ENCODE data around the gene RTRAF.

DNA sequence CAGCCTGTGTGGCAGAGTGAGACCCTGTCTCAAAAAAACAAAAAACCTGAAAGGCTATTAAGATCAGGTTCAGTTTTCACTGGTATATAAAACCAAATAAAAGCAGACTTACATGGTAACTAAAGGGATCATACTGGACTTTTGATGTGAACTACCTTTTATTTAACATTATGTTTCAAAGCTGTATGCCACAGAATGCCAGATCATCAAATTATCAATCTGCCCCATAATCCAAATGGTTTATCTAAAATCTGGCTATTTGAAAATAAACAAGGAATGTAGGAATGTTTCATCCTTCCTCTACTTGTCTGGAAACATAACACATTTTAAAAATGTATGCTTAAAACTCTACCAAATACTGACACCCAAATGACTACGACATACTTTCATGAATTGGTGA is 65.3 kb downstream of the RTRAF start:
- TF ChIP-seq POLR2A (IDR thresholded peaks at IDR 0.05): no peak
- TF ChIP-seq, protein P1, sequence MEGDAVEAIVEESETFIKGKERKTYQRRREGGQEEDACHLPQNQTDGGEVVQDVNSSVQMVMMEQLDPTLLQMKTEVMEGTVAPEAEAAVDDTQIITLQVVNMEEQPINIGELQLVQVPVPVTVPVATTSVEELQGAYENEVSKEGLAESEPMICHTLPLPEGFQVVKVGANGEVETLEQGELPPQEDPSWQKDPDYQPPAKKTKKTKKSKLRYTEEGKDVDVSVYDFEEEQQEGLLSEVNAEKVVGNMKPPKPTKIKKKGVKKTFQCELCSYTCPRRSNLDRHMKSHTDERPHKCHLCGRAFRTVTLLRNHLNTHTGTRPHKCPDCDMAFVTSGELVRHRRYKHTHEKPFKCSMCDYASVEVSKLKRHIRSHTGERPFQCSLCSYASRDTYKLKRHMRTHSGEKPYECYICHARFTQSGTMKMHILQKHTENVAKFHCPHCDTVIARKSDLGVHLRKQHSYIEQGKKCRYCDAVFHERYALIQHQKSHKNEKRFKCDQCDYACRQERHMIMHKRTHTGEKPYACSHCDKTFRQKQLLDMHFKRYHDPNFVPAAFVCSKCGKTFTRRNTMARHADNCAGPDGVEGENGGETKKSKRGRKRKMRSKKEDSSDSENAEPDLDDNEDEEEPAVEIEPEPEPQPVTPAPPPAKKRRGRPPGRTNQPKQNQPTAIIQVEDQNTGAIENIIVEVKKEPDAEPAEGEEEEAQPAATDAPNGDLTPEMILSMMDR (IDR thresholded peaks at IDR 0.05 in 4 of 5, conservative IDR thresholded peaks at IDR 0.05 in 1 of 5): no peak

Data from gastrocnemius medialis (tissue), 4 donors.